HG03354 (cell line): ENCODE measurements around the gene GON7.
"Not testable (repeated sequence)": the region's sequence is repeated elsewhere in the genome, so short reads cannot be mapped to it uniquely, and the experiment has no call there.

Source experiments
- ATAC-seq: cut with Tn5 transposase; IDR thresholded peaks from one replicate; pipeline ENCODE4 v1.9.1; 2021; ENCODE audit warnings: mild to moderate bottlenecking; ENCODE audit not compliant: unreplicated experiment, poor library complexity, severe bottlenecking

GON7 gene

GRCh38 chr14:93161411-93161940, 45.4 kb downstream of the GON7 start:
- no peak for ATAC-seq

GRCh38 chr14:93160353-93160801, 46.5 kb downstream of the GON7 start:
- no peak for ATAC-seq

GRCh38 chr14:93159625-93160352, 47.1 kb downstream of the GON7 start:
- ATAC-seq: not testable (repeated sequence)

GRCh38 chr14:93158349-93158748, 48.5 kb downstream of the GON7 start:
- not testable (repeated sequence) for ATAC-seq

GRCh38 chr14:93156693-93157369, 50.0 kb downstream of the GON7 start:
- no peak for ATAC-seq

GRCh38 chr14:93155667-93156066, 51.2 kb downstream of the GON7 start:
- ATAC-seq: no peak

DNA sequence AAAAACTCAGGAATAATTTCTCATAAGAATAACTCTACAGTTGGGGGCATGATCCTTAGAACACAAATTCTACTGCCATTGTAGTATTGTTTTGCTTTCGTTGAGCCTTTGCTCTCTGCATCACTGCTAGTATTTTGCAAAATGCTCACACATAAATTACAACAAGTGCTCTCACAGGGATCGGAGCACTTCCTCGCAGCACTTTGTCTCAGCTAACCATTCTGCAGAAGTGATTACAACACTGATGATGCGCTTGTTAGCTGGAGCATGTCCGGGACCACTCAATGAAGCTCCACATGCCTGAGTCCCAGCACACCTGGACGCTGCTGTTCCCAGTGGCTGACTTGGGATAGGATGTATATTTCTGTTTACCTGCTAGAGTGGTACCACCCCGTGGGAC, 53.7 kb downstream of the GON7 start:
- ATAC-seq: no peak
